ENCODE data around the gene NUP214.

DNA sequence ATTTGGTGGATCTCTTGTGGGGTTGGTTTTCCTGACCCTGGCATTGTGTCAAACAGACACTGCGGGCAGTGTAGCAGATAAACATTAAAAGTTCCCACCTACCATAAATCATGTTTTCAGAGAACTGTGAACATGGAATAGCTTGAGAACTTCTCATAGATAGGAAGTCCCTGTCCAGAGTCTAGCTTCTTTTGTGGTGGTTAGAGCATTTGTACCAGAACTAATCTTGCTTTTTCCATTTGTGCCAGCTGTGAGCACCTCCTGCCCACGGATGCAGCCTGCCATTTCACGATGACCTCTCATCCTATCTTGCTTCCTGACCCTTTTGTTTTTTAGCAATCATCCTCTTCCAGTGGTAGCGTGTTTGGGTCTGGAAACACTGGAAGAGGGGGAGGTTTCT, 89.5 kb downstream of the NUP214 start:
- TF ChIP-seq, protein P1, sequence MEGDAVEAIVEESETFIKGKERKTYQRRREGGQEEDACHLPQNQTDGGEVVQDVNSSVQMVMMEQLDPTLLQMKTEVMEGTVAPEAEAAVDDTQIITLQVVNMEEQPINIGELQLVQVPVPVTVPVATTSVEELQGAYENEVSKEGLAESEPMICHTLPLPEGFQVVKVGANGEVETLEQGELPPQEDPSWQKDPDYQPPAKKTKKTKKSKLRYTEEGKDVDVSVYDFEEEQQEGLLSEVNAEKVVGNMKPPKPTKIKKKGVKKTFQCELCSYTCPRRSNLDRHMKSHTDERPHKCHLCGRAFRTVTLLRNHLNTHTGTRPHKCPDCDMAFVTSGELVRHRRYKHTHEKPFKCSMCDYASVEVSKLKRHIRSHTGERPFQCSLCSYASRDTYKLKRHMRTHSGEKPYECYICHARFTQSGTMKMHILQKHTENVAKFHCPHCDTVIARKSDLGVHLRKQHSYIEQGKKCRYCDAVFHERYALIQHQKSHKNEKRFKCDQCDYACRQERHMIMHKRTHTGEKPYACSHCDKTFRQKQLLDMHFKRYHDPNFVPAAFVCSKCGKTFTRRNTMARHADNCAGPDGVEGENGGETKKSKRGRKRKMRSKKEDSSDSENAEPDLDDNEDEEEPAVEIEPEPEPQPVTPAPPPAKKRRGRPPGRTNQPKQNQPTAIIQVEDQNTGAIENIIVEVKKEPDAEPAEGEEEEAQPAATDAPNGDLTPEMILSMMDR (IDR thresholded peaks at IDR 0.05): no peak
- no peak for TF ChIP-seq POLR2A (IDR thresholded peaks at IDR 0.05)
